GM21360 (cell line): ENCODE data around the gene CEACAM18.

Experiments
- ATAC-seq: cut with Tn5 transposase; IDR thresholded peaks from one replicate; pipeline ENCODE4 v1.9.1; 2021; ENCODE audit warnings: mild to moderate bottlenecking, moderate library complexity; ENCODE audit not compliant: unreplicated experiment

CEACAM18 gene

DNA sequence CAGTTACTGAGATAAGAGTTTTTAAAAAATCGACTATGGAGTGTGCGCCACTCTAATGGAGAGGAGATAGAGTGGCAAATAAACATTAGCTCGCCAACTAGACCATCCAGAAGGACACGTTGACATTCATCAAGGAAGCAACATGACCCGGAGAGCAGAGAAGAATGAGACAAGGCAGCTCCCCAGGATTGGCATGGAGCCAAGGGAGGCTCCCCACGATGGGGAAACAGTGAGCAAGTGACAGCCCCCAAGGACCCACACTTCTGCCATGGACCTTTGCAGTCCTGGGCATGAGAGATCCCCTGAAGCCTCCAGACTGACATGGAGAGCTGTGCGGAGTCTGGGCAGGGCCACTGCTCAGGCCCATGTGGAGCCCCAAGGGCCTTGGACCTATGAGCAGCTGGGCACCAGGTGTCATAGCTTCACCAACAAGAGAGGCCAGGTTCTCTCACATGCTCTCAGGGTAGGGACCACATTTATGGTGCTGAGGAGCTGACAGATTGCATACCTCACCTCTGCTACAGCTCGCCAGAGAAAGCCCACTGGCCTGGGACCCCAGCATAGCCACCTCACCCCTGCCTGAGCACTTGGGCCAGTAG, 46.4 kb downstream of the CEACAM18 start:
- ATAC-seq = no peak

DNA sequence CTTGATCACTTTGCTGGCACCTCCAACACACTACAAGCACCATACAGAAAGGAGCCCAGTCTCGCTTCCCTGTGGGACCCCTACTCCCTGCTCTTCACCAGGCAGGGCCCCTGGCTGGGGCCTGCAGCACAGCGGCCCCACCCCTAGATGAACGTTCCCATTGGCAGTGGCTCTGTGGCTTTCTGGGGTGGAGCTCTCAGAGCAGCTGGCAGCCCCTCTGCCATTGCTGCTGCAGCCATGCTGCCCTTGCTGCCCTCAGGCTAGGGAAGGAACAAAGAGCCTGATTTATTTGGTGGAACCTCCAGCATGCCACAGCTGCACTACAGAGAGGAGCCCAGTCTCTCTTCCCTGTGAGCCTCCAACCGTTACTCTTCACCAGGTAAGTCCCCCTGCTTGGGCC, 47.3 kb downstream of the CEACAM18 start:
- ATAC-seq = no peak

GRCh38 chr19:51529301-51529700, 51.0 kb downstream of the CEACAM18 start:
- ATAC-seq = no peak

DNA sequence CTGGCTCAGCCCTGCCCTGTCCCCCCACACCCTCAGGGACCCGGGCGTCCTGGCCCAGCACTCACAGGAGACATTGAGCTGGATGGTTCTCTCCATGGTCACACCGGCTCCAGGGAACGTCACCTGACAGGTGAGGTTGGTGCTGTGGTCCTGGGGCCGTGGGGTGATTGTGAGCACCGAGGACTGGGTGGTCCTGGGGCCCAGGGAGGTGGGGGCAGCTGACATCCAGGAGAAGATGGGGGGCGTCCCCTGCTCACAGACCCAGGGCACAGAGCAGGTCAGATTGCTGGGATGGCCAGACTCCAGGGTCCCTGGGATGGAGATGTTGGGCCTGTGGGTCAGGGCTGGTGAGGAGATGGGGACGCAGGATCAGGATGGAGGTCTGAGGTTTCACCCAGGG, 52.3 kb downstream of the CEACAM18 start:
- no peak for ATAC-seq

- ATAC-seq = no peak
Observed at GRCh38 chr19:51531349-51532315, 53.3 kb downstream of the CEACAM18 start, which contains the start of gene SIGLEC6. Gene SIGLEC6 (minus strand): TSS chr19:51531670. CDS start chr19:51531648, 22 bp downstream.

DNA sequence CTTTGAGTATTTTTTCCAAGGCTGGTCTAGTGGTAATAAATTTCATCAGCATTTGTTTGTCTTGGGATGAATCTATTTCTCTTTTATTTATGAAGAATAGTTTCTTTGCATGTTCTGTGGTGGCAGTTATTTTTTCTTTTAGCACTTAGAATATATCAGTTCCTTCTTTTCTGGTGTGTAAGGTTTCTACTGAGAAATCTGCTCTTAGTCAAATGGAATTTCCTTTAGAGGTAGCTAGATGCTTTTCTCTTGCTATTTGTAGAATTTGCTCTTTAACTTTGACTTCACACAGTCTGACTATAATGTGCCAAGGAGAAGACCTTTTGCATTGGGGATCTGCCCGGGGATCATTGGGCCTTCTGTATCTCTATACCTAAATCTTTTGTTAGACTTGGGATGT, 57.2 kb downstream of the CEACAM18 start:
- no peak for ATAC-seq

DNA sequence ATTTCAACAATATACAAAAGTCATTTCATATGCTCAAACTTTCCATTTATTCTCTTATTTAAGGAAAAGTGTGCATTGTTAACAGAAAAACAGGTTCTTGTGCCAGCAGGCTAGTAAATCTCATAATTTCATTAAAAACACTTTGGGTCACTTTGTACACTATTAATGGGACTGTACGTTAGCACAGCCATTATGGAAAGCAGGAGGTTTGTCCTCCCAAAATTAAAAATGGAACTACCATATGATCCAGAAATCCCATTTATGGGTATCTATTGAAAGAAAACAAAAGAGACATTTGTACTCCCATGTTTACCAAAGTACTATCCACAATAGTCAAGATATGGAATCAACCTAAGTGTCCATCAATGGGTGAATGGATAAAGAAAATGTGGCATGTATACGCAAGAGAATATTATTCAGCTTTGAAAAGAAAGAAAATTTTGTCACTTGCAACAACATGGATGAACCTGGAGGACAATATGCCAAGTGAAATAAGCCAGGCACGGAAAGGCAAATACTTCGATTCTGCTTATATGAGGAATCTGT, 61.6 kb downstream of the CEACAM18 start:
- ATAC-seq = no peak
